Tibial nerve (tissue), 4 donors: ENCODE data around the gene MEP1A.

Experiments
- CTCF ChIP-seq, 5 experiments: fragments of 200-600 bp in 3 of 5; fragments of 450-650 bp in 2 of 5; sonication (generic) in 3 of 5; IDR thresholded peaks; one replicate each; pipeline ENCODE4 v1.5.1; 2016 to 2019; ENCODE audit warnings: antibody characterized with exemption in 5 of 5, mild to moderate bottlenecking in 3 of 5, moderate library complexity in 2 of 5
- EP300 ChIP-seq, 2 donors: sonication (generic); formaldehyde crosslinking; IDR thresholded peaks; one replicate each; pipeline ENCODE4 v1.6.1; 2017; ENCODE audit warnings: antibody characterized with exemption in 2 of 2, mild to moderate bottlenecking in 1 of 2
- POLR2A ChIP-seq, 2 donors: fragments of 450-650 bp; IDR thresholded peaks; one replicate each; pipeline ENCODE4 v1.6.1; 2017; ENCODE audit warnings: antibody characterized with exemption in 2 of 2, mild to moderate bottlenecking in 2 of 2, moderate library complexity in 2 of 2

DNA sequence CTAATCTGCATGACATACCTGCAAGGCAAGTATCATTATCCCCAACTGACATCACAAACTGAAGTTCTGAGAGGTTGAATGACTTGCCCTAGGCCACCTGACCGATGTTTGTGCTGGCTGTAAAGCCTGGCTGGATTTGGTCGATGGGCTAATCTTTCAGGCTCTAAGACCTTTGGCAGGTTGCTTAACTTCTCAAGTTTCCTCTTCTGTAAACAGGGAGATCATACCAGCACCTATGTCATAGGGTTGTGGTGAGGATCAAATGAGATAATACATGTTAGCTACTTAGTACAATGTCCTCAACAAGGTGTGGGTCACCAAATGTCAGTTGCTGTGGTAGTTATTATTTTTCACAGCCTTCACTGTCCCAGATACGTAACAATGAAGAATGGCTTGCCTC, 32.3 kb upstream of the MEP1A start:
- no peak for TF ChIP-seq CTCF (IDR thresholded peaks at IDR 0.05)
- TF ChIP-seq EP300 (IDR thresholded peaks at IDR 0.05), result no peak
- TF ChIP-seq POLR2A (IDR thresholded peaks at IDR 0.05), result no peak
